ENCODE data around the gene CDKN1C. TPM values are rescaled to one million over a fixed set of nuclear protein-coding genes. Genes with fewer than 3 reads are reported as not detected.

Gene CDKN1C
- total and polyA plus RNA-seq, 2 of the 8 experiments (the other 6 are each of a cell fraction or from before 2014, with no cell fraction given), result 12.8 to 14.1 TPM

GRCh38 chr11:2916114-2916891 is 30.7 kb upstream of the CDKN1C start:
- no peak overlapping the region for H2BK20ac ChIP-seq (ENCODE audit: low read length)
- no peaks in the 10 kb centered on the region for H3K79me1 ChIP-seq (ENCODE audit: low read depth, low read length)
- no peak overlapping the region for H2AK5ac ChIP-seq (ENCODE audit: low read depth, low read length)
- H3K9me3 ChIP-seq (ENCODE audit: insufficient read depth in 2 of 2, low read depth in 1 of 2, low read length in 1 of 2), result no peaks in the 10 kb centered on the region
- no peak overlapping the region for H3K4me3 ChIP-seq (ENCODE audit: extremely low read depth in 1 of 4, insufficient read depth in 2 of 4, low read depth in 3 of 4, low read length in 4 of 4)
- no peaks in the 10 kb centered on the region for H3K27me3 ChIP-seq (replicated peaks in 1 of 4; ENCODE audit: control insufficient read depth in 3 of 4, extremely low read depth in 1 of 4, insufficient read depth in 3 of 4, low read length in 3 of 4)
- no peak overlapping the region for H4K91ac ChIP-seq (replicated peaks; ENCODE audit: insufficient read length, low read length)
- peaks cover 0 to 4% of the 10 kb centered on the region in 2 experiments for H4K20me1 ChIP-seq (replicated peaks in 1 of 2; ENCODE audit: control insufficient read depth in 1 of 2, insufficient read depth in 2 of 2, low read length in 2 of 2)
- no peak overlapping the region for H2BK5ac ChIP-seq (ENCODE audit: low read depth, low read length)
- H3K4ac ChIP-seq (replicated peaks; ENCODE audit: insufficient read length, low read depth, low read length), result no peak overlapping the region
- no peak for TF ChIP-seq MAFK (IDR thresholded peaks at IDR 0.05; ENCODE audit: low read depth, low read length)
- no peak for TF ChIP-seq JUN (IDR thresholded peaks at IDR 0.05; ENCODE audit: low read depth, low read length)
- no peak for TF ChIP-seq NANOG (IDR thresholded peaks at IDR 0.05; ENCODE audit: insufficient read depth, low read depth, low read length, poor library complexity, severe bottlenecking)
- no peak for TF ChIP-seq FOSL1 (IDR thresholded peaks at IDR 0.05; ENCODE audit: insufficient read depth, low read depth, low read length)
- no peak for TF ChIP-seq TCF12 (IDR thresholded peaks at IDR 0.05; ENCODE audit: low read depth, low read length)
- TF ChIP-seq TEAD4 (IDR thresholded peaks at IDR 0.05; ENCODE audit: low read depth, low read length), result no peak
- TF ChIP-seq E2F6 (IDR thresholded peaks at IDR 0.05), result no peak
- no peak for TF ChIP-seq RAD21 (IDR thresholded peaks at IDR 0.05 in 1 of 2, conservative IDR thresholded peaks at IDR 0.05 in 1 of 2; ENCODE audit: low read depth in 2 of 2, low read length in 2 of 2)
- no peak for TF ChIP-seq POLR2A (IDR thresholded peaks at IDR 0.05; ENCODE audit: control extremely low read depth in 1 of 2, low read depth in 2 of 2, low read length in 2 of 2)
- POLR2A ChIA-PET (ENCODE audit: partially characterized antibody), result interaction anchor here (1.2 to 1.3 kb wide), 2 partner anchors 11 to 13 kb away, joined by 5 read pairs; partner anchors contain the start of gene PHLDA2
- no peak overlapping the region for H3K9ac ChIP-seq (replicated peaks in 1 of 4; ENCODE audit: extremely low read depth in 1 of 4, low read depth in 3 of 4, low read length in 3 of 4)
- FAIRE-seq, result no peak
- CTCF ChIA-PET (ENCODE audit: partially characterized antibody), result interaction anchor here (1.0 to 3.2 kb wide), 6 partner anchors 10 to 730 kb away, joined by 3 to 14 read pairs (median 4); partner anchors contain the start of gene PHLDA2
- no peak overlapping the region for H4K5ac ChIP-seq (ENCODE audit: insufficient read length, low read depth, low read length)
- H2BK15ac ChIP-seq (ENCODE audit: low read length), result no peak overlapping the region
- H3K27ac ChIP-seq (ENCODE audit: low read depth, low read length), result no peak overlapping the region
- no peak overlapping the region for H2BK120ac ChIP-seq (replicated peaks; ENCODE audit: low read depth, low read length)
- H2BK12ac ChIP-seq (ENCODE audit: low read depth, low read length), result no peak overlapping the region
- H3K14ac ChIP-seq (ENCODE audit: insufficient read length), result no peak overlapping the region
- no peak overlapping the region for H3K56ac ChIP-seq (replicated peaks; ENCODE audit: insufficient read length, low read depth, low read length)
- no peak overlapping the region for H2AFZ ChIP-seq (ENCODE audit: low read length)
- no peaks in the 10 kb centered on the region for H3K79me2 ChIP-seq (ENCODE audit: control insufficient read depth in 1 of 2, insufficient read depth in 2 of 2, low read length in 2 of 2)
- 86% methylated on average over 20 of the region's 20 CpGs; no CpG with 5 or more reads in 1 of the 2 experiments for WGBS, 2 experiments (ENCODE audit: extremely low coverage in 1 of 2, insufficient coverage in 1 of 2, insufficient read length in 1 of 2, insufficient replicate concordance in 2 of 2, low coverage in 1 of 2, low lambda C conversion rate in 2 of 2, missing lambda C conversion rate in 1 of 2)
- peaks cover 0 to 19% (median 8%) of the 10 kb centered on the region in 4 experiments; a peak in 4 of 7 replicates for H3K4me1 ChIP-seq (replicated peaks in 1 of 4; ENCODE audit: control insufficient read depth in 3 of 4, insufficient read depth in 4 of 4, low read length in 3 of 4)
- H3K4me2 ChIP-seq (ENCODE audit: insufficient read depth in 1 of 2, low read depth in 2 of 2, low read length in 2 of 2), result no peak overlapping the region
- H3K23ac ChIP-seq (ENCODE audit: insufficient read length), result no peak overlapping the region
- H3K36me3 ChIP-seq (ENCODE audit: control insufficient read depth in 2 of 4, insufficient read depth in 4 of 4, low read length in 3 of 4), result no peaks in the 10 kb centered on the region
- H4K8ac ChIP-seq (ENCODE audit: extremely low read depth, insufficient read depth, low read length), result no peak overlapping the region; the same call in 1 of the 2 replicates
- DNase-seq (ENCODE audit: low read depth in 1 of 2, low spot score in 2 of 2), result no peak
- no peak overlapping the region for H3K18ac ChIP-seq (ENCODE audit: extremely low read depth, low read length)
- no peaks in the 10 kb centered on the region for H3K23me2 ChIP-seq (ENCODE audit: low read depth, low read length)

Data from H1 (cell line).